SK-N-SH (cell line): ENCODE results near the gene FRMD4B. TPM values are rescaled to one million over a fixed set of nuclear protein-coding genes. Genes with fewer than 3 reads are reported as not detected.

Experiments used
- CTCF ChIA-PET: fragments of 300-600, 350-600 bp; formaldehyde crosslinking; extraction: SDS; loops from one replicate; lab custom pipeline; 2021; lab: Yijun Ruan, JAX
- POLR2A ChIA-PET: fragments of 350-600 bp; sonication (Branson Sonifier 250); formaldehyde crosslinking; extraction: SDS; loops from one replicate; lab custom pipeline; 2020; ENCODE audit warnings: antibody characterized with exemption, inconsistent platforms; lab: Yijun Ruan, JAX
- DNase-seq: peaks from one replicate; pipeline ENCODE4 v3.0.0; 2012
- H2AFZ ChIP-seq: fragments of 200-600 bp; sonication (generic); 2 replicates; pipeline ENCODE4 v1.8.1; 2016; ENCODE audit warnings: antibody characterized with exemption, mild to moderate bottlenecking, low read depth
- H3F3A ChIP-seq: fragments of 200-600 bp; sonication (generic); replicated peaks from 2 replicates; pipeline ENCODE3; 2016; ENCODE audit warnings: antibody characterized with exemption, mild to moderate bottlenecking; ENCODE audit not compliant: insufficient read depth
- H3K27ac ChIP-seq, 2 experiments: fragments of 200-500 bp in 1 of 2; fragments of 200-600 bp in 1 of 2; sonication (Bioruptor generic) in 1 of 2; sonication (generic), shearing (Covaris generic) in 1 of 2; 2 replicates each; pipeline versions ENCODE4 v1.5.1 to v1.6.1; 2014 to 2016; ENCODE audit warnings: low read depth in 2 of 2, inconsistent platforms in 1 of 2, low read length in 1 of 2, mild to moderate bottlenecking in 1 of 2, mixed read lengths in 1 of 2
- H3K27me3 ChIP-seq: fragments of 200-600 bp; sonication (generic), shearing (Covaris generic); 2 replicates; pipeline ENCODE4 v1.6.1; 2016; ENCODE audit warnings: mixed run types; ENCODE audit not compliant: insufficient read depth
- H3K36me3 ChIP-seq, 2 experiments: fragments of 200-500 bp in 1 of 2; fragments of 200-600 bp in 1 of 2; sonication (Bioruptor generic) in 1 of 2; sonication (generic) in 1 of 2; replicated peaks in 1 of 2; 2 replicates each; pipeline versions ENCODE3 to v1.5.1; 2014 to 2016; ENCODE audit warnings: low read length in 1 of 2, mild to moderate bottlenecking in 1 of 2; ENCODE audit not compliant: insufficient read depth in 2 of 2, control insufficient read depth in 1 of 2
- H3K4me1 ChIP-seq, 2 experiments: fragments of 200-500 bp in 1 of 2; fragments of 200-600 bp in 1 of 2; sonication (Bioruptor generic) in 1 of 2; sonication (generic), shearing (Covaris generic) in 1 of 2; 2 replicates each; pipeline versions ENCODE4 v1.5.1 to v1.6.1; 2014 to 2016; ENCODE audit warnings: low read depth in 1 of 2, low read length in 1 of 2, mixed run types in 1 of 2; ENCODE audit not compliant: insufficient read depth in 2 of 2, control insufficient read depth in 1 of 2
- H3K4me2 ChIP-seq: fragments of 200-600 bp; sonication (generic), shearing (Covaris generic); 2 replicates; pipeline ENCODE4 v1.6.1; 2017; ENCODE audit warnings: mixed run types
- H3K4me3 ChIP-seq, 2 experiments: fragments of 200-500 bp in 1 of 2; fragments of 200-600 bp in 1 of 2; sonication (Bioruptor generic) in 1 of 2; sonication (generic), shearing (Covaris generic) in 1 of 2; 2 replicates each; pipeline versions ENCODE4 v1.5.1 to v1.8.1; 2014 to 2016; ENCODE audit warnings: low read depth in 2 of 2, inconsistent platforms in 1 of 2, low read length in 1 of 2, mild to moderate bottlenecking in 1 of 2, mixed read lengths in 1 of 2, moderate library complexity in 1 of 2
- H3K79me2 ChIP-seq: fragments of 200-600 bp; sonication (generic); 2 replicates; pipeline ENCODE4 v1.8.1; 2017; ENCODE audit warnings: mild to moderate bottlenecking; ENCODE audit not compliant: insufficient read depth
- H3K9ac ChIP-seq: fragments of 200-600 bp; sonication (generic); 2 replicates; pipeline ENCODE4 v1.6.1; 2017; ENCODE audit warnings: mixed run types
- H3K9me2 ChIP-seq: fragments of 200-600 bp; sonication (generic); 2 replicates; pipeline ENCODE4 v1.6.1; 2017; ENCODE audit warnings: mixed run types
- H3K9me3 ChIP-seq: fragments of 200-600 bp; sonication (generic); 2 replicates; pipeline ENCODE4 v1.6.1; 2017; ENCODE audit warnings: mixed run types, mild to moderate bottlenecking, moderate library complexity
- H4K20me1 ChIP-seq: fragments of 200-600 bp; sonication (generic); 2 replicates; pipeline ENCODE4 v1.6.1; 2017; ENCODE audit warnings: mild to moderate bottlenecking, mixed run types; ENCODE audit not compliant: insufficient read depth
- EP300 ChIP-seq, 2 experiments: IDR thresholded peaks; 2 replicates each; pipeline versions ENCODE4 v1.4.0 to v1.6.1; 2012; ENCODE audit warnings: borderline replicate concordance in 1 of 2, low read depth in 1 of 2, low read length in 1 of 2
- FOSL2 ChIP-seq: IDR thresholded peaks from 2 replicates; pipeline ENCODE4 v1.4.0; 2012; ENCODE audit warnings: low read depth, mild to moderate bottlenecking, moderate library complexity, borderline replicate concordance
- FOXJ3 ChIP-seq: sonication (generic); formaldehyde crosslinking; IDR thresholded peaks from 2 replicates; pipeline ENCODE4 v1.5.1; 2020; ENCODE audit warnings: mild to moderate bottlenecking, missing genetic modification reagents
- GATA2 ChIP-seq: sonication (generic); formaldehyde crosslinking; IDR thresholded peaks from 2 replicates; pipeline ENCODE4 v1.5.0; 2020; ENCODE audit warnings: mild to moderate bottlenecking, missing genetic modification reagents
- JUND ChIP-seq: IDR thresholded peaks from 2 replicates; pipeline ENCODE4 v1.4.0; 2012
- MEF2A ChIP-seq: IDR thresholded peaks from 2 replicates; pipeline ENCODE4 v1.4.0; 2012; ENCODE audit warnings: low read depth, borderline replicate concordance
- NFIC ChIP-seq: IDR thresholded peaks from 2 replicates; pipeline ENCODE4 v1.4.0; 2012; ENCODE audit warnings: borderline replicate concordance
- RAD21 ChIP-seq: IDR thresholded peaks from 2 replicates; pipeline ENCODE4 v1.6.1; 2012; ENCODE audit warnings: mild to moderate bottlenecking, low read length
- RCOR1 ChIP-seq: fragments of 150-350 bp; IDR thresholded peaks from 2 replicates; pipeline ENCODE4 v1.6.1; 2017; ENCODE audit warnings: antibody characterized with exemption, low read length
- RFX5 ChIP-seq: IDR thresholded peaks from 2 replicates; pipeline ENCODE4 v1.6.1; 2012; ENCODE audit warnings: mild to moderate bottlenecking, improper control_type of control experiment, low read length
- RXRA ChIP-seq: IDR thresholded peaks from 2 replicates; pipeline ENCODE4 v1.4.0; 2012; ENCODE audit warnings: low read depth, mild to moderate bottlenecking, borderline replicate concordance
- SMC3 ChIP-seq: IDR thresholded peaks from 2 replicates; pipeline ENCODE4 v1.6.1; 2012; ENCODE audit warnings: low read depth, low read length, improper control_type of control experiment
- TAF1 ChIP-seq: IDR thresholded peaks from 2 replicates; pipeline ENCODE4 v1.6.1; 2012; ENCODE audit warnings: low read depth, mild to moderate bottlenecking, low read length, moderate library complexity, borderline replicate concordance
- TEAD4 ChIP-seq: IDR thresholded peaks from 2 replicates; pipeline ENCODE4 v1.4.0; 2012; ENCODE audit warnings: mild to moderate bottlenecking, borderline replicate concordance; ENCODE audit not compliant: insufficient read depth
- YY1 ChIP-seq: IDR thresholded peaks from 2 replicates; pipeline ENCODE4 v1.4.0; 2012; ENCODE audit warnings: low read depth, mild to moderate bottlenecking
- WGBS: methylation state at CpG from one replicate; pipeline ENCODE4 v1.1.6; 2017; ENCODE audit warnings: low lambda C conversion rate; 5-methylcytosine and 5-hydroxymethylcytosine counted together
- polyA plus RNA-seq, 3 experiments: library from polyadenylated mRNA; depleted of rRNA; stranded (reverse); fragments of >200 nt; gene quantifications; 2 replicates each; pipeline ENCODE4 v1.2.3, GENCODE V29; 2012
- TF ChIP-seq, protein P1 (sequence below): IDR thresholded peaks from 2 replicates; pipeline ENCODE4 v1.4.0; 2012; ENCODE audit warnings: low read depth, borderline replicate concordance
- TF ChIP-seq, protein P2 (sequence below): fragments of 150-350 bp; IDR thresholded peaks from 2 replicates; pipeline ENCODE4 v1.6.1; 2016; ENCODE audit warnings: mild to moderate bottlenecking, low read depth, low read length
- TF ChIP-seq, protein P3 (sequence below): IDR thresholded peaks from 2 replicates; pipeline ENCODE4 v1.4.0; 2012; ENCODE audit warnings: low read depth, borderline replicate concordance

The FRMD4B gene
- polyA plus RNA-seq, 1 of the 3 experiments (the other 2 are of a cell fraction) = 0.53 TPM

GRCh38 chr3:69332934-69333333, 53.0 kb downstream of the FRMD4B start:
- Histone ChIP-seq H3K79me2 (peaks cover 3% of the 10 kb centered on the region; the same call in 1 of the 2 replicates), H4K20me1 (no peaks in the 10 kb centered on the region), H3K27ac (peak overlapping the region in 1 of 2 experiments; percentile 7; a peak in 1 of 4 replicates), H3K9me3 (no peaks in the 10 kb centered on the region), H2AFZ (no peak overlapping the region), H3K4me2 (peak overlapping the region; percentile 42; the same call in 1 of the 2 replicates), H3K4me1 (peaks cover 0 to 7% of the 10 kb centered on the region in 2 experiments; a peak in 2 of 4 replicates), H3K36me3 (no peaks in the 10 kb centered on the region), H3K4me3 (no peak overlapping the region), H3K27me3 (no peaks in the 10 kb centered on the region), H3F3A (peaks cover 5% of the 10 kb centered on the region), H3K9me2 (no peaks in the 10 kb centered on the region), H3K9ac (no peak overlapping the region)
- ChIA-PET CTCF (interaction anchor here (1.0 to 1.1 kb wide), 3 partner anchors 77 to 212 kb away, joined by 3 to 4 read pairs (median 3); no protein-coding TSS in a partner anchor), POLR2A (no interaction called here)
- WGBS = 68% methylated on average over 2 of the region's 2 CpGs
- no peak for DNase-seq
- TF ChIP-seq RCOR1 (no peak), RAD21 (no peak), MEF2A (no peak)
- TF ChIP-seq, protein P1, sequence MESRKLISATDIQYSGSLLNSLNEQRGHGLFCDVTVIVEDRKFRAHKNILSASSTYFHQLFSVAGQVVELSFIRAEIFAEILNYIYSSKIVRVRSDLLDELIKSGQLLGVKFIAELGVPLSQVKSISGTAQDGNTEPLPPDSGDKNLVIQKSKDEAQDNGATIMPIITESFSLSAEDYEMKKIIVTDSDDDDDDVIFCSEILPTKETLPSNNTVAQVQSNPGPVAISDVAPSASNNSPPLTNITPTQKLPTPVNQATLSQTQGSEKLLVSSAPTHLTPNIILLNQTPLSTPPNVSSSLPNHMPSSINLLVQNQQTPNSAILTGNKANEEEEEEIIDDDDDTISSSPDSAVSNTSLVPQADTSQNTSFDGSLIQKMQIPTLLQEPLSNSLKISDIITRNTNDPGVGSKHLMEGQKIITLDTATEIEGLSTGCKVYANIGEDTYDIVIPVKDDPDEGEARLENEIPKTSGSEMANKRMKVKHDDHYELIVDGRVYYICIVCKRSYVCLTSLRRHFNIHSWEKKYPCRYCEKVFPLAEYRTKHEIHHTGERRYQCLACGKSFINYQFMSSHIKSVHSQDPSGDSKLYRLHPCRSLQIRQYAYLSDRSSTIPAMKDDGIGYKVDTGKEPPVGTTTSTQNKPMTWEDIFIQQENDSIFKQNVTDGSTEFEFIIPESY = no peak

- H3K36me3 ChIP-seq = no peaks in the 10 kb centered on the region
- POLR2A ChIA-PET = no interaction called here
- no peak overlapping the region; the same call in 1 of the 2 replicates for H2AFZ ChIP-seq
- H3K4me3 ChIP-seq = no peak overlapping the region
- WGBS = 86% methylated on average over 7 of the region's 10 CpGs
- peak overlapping the region in 1 of 2 experiments; percentile 79; a peak in 2 of 4 replicates for H3K27ac ChIP-seq
- H3K27me3 ChIP-seq = no peaks in the 10 kb centered on the region
- H4K20me1 ChIP-seq = no peaks in the 10 kb centered on the region
- no peak overlapping the region; the same call in 1 of the 2 replicates for H3K9ac ChIP-seq
- CTCF ChIA-PET = interaction anchor here (2.4 kb wide), 1 partner anchor 25 kb away, joined by 11 read pairs; no protein-coding TSS in a partner anchor
- no peaks in the 10 kb centered on the region for H3K9me3 ChIP-seq
- H3F3A ChIP-seq = peaks cover 5% of the 10 kb centered on the region
- H3K79me2 ChIP-seq = no peaks in the 10 kb centered on the region; the same call in 1 of the 2 replicates
- DNase-seq = no peak
- TF ChIP-seq FOSL2 = no peak
- H3K9me2 ChIP-seq = no peaks in the 10 kb centered on the region
- H3K4me1 ChIP-seq = peaks cover 0 to 17% of the 10 kb centered on the region in 2 experiments; a peak in 2 of 4 replicates
- no peak overlapping the region for H3K4me2 ChIP-seq
These were observed 54.9 kb downstream of the FRMD4B start for GRCh38 chr3:69330891-69331400.

DNA sequence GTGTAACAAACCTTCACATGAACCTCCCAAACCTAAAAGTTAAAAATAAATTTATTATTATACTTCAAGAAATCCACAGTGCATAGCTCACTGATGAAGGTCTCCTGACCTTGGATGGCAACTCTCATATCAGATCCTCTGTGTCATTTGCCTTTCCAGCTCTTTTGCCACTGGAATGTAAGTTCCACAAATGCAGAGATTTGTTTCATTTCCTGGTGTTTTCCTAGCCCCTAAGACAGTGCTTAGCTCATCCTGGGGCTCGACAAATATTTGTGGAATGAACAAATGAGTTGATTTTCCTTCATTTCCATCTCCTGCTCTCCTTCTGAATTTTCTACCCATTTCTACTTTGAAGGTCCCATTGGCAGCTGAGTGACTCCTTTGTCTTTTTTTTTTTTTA, 56.0 kb downstream of the FRMD4B start:
- peaks cover 5% of the 10 kb centered on the region for H3F3A ChIP-seq
- CTCF ChIA-PET = interaction anchor here (1.0 to 2.4 kb wide), 6 partner anchors 18 to 168 kb away, joined by 3 to 11 read pairs (median 4); no protein-coding TSS in a partner anchor
- no peaks in the 10 kb centered on the region for H3K36me3 ChIP-seq
- H3K4me1 ChIP-seq = peaks cover 0 to 17% of the 10 kb centered on the region in 2 experiments; a peak in 2 of 4 replicates
- H2AFZ ChIP-seq = no peak overlapping the region
- H3K79me2 ChIP-seq = no peaks in the 10 kb centered on the region
- no peak for DNase-seq
- POLR2A ChIA-PET = no interaction called here
- H3K27me3 ChIP-seq = no peaks in the 10 kb centered on the region
- no peak overlapping the region for H3K4me3 ChIP-seq
- H3K9ac ChIP-seq = no peak overlapping the region; the same call in 1 of the 2 replicates
- WGBS = 45% methylated on average over 1 of the region's 1 CpG
- H3K27ac ChIP-seq = peak overlapping the region in 1 of 2 experiments; percentile 79; a peak in 2 of 4 replicates
- no peaks in the 10 kb centered on the region for H4K20me1 ChIP-seq
- no peaks in the 10 kb centered on the region for H3K9me3 ChIP-seq
- H3K9me2 ChIP-seq = no peaks in the 10 kb centered on the region
- H3K4me2 ChIP-seq = no peak overlapping the region
- no peak for TF ChIP-seq SMC3
- TF ChIP-seq, protein P2, sequence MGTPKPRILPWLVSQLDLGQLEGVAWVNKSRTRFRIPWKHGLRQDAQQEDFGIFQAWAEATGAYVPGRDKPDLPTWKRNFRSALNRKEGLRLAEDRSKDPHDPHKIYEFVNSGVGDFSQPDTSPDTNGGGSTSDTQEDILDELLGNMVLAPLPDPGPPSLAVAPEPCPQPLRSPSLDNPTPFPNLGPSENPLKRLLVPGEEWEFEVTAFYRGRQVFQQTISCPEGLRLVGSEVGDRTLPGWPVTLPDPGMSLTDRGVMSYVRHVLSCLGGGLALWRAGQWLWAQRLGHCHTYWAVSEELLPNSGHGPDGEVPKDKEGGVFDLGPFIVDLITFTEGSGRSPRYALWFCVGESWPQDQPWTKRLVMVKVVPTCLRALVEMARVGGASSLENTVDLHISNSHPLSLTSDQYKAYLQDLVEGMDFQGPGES = no peak
- peak; percentile 47 for TF ChIP-seq JUND
- TF ChIP-seq EP300 (IDR thresholded peaks at IDR 0.05; ENCODE audit: borderline replicate concordance in 1 of 2, low read depth in 1 of 2, low read length in 1 of 2) = peak in 1 of 2 experiments; percentile 62; a peak in 2 of 4 replicates
- TF ChIP-seq TAF1 = no peak
- TF ChIP-seq GATA2 (CRISPR knock-in tag) = no peak
- TF ChIP-seq, protein P3, sequence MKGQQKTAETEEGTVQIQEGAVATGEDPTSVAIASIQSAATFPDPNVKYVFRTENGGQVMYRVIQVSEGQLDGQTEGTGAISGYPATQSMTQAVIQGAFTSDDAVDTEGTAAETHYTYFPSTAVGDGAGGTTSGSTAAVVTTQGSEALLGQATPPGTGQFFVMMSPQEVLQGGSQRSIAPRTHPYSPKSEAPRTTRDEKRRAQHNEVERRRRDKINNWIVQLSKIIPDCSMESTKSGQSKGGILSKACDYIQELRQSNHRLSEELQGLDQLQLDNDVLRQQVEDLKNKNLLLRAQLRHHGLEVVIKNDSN = no peak
- TF ChIP-seq YY1 = no peak
- no peak for TF ChIP-seq RXRA
- TF ChIP-seq TEAD4 = peak; percentile 75
- peak; percentile 30; the same call in 1 of the 2 replicates for TF ChIP-seq NFIC
- TF ChIP-seq FOXJ3 = no peak
- no peak for TF ChIP-seq RFX5
